Ovary (tissue), 9 donors: ENCODE results near the gene SLC6A6. TPM values are rescaled to one million over a fixed set of nuclear protein-coding genes. Genes with fewer than 3 reads are reported as not detected.

ENCODE experiments used
- DNase-seq, 5 donors: peaks; one replicate each; pipeline ENCODE4 v3.0.0-alpha.2; 2019 to 2020
- H3K27ac ChIP-seq, 2 donors: fragments of 200-600 bp; one replicate each; pipeline versions ENCODE4 v1.5.1 to v1.8.0; 2019 to 2022
- H3K27me3 ChIP-seq: fragments of 200-600 bp; one replicate; pipeline ENCODE4 v1.8.0; 2022
- H3K36me3 ChIP-seq: fragments of 200-600 bp; sonication (generic); one replicate; pipeline ENCODE4 v1.5.1; 2019
- H3K4me1 ChIP-seq: one replicate; pipeline ENCODE4 v1.8.1; 2013; ENCODE audit warnings: mild to moderate bottlenecking, moderate library complexity; ENCODE audit not compliant: insufficient read depth
- H3K4me3 ChIP-seq: fragments of 200-600 bp; sonication (generic); one replicate; pipeline ENCODE4 v1.5.1; 2017
- H3K9me3 ChIP-seq, 2 donors: fragments of 200-600 bp in 1 of 2; sonication (generic) in 1 of 2; one replicate each; pipeline versions ENCODE4 v1.5.1 to v1.8.1; 2013 to 2019; ENCODE audit warnings: mild to moderate bottlenecking in 1 of 2, moderate library complexity in 1 of 2
- EP300 ChIP-seq: sonication (generic); formaldehyde crosslinking; IDR thresholded peaks from one replicate; pipeline ENCODE4 v1.6.1; 2017; ENCODE audit warnings: antibody characterized with exemption
- POLR2A ChIP-seq: fragments of 450-650 bp; IDR thresholded peaks from one replicate; pipeline ENCODE4 v1.6.1; 2017; ENCODE audit warnings: antibody characterized with exemption, mild to moderate bottlenecking, moderate library complexity
- WGBS, 3 donors: extraction: QIAGEN DNeasy Blood & Tissue Kit in 1 of 3; methylation state at CpG; one replicate each; pipeline versions ENCODE4 v1.1.5 to v1.1.7; 2013 to 2017; 5-methylcytosine and 5-hydroxymethylcytosine counted together
- intact Hi-C, 4 donors: fragments of 100-400 bp; cut with DNase I; formaldehyde crosslinking; loops; one replicate each; pipeline versions ENCODE4 v1.11.0 to v1.15.1; 2022 to 2023
- polyA plus RNA-seq, 2 donors: library from polyadenylated mRNA; stranded (reverse); fragments of 200-250 nt in 1 of 2; fragments of 350-450 nt in 1 of 2; fragmentation: Illumina TruSeq in 1 of 2; extraction: RNeasy Lipid Tissue Mini Kit (QIAGEN cat#74804) in 1 of 2; gene quantifications; one replicate each; pipeline ENCODE4 v1.2.3, GENCODE V29; 2013 to 2014
- total RNA-seq, 7 donors: library from RNA; depleted of rRNA in 2 of 7; stranded (reverse); fragments of >200 nt in 2 of 7; fragmentation: NEBNext Ultra II Directional in 3 of 7; extraction: Animal tissue kit (Norgen Biotek cat#: 25700) in 3 of 7; gene quantifications; one replicate each; pipeline versions ENCODE4 v1.1.0 to v1.2.4, GENCODE V29; 2016 to 2023
- TF ChIP-seq, protein P1 (sequence below), 3 donors: fragments of 450-650 bp in 2 of 3; fragments of 200-600 bp in 1 of 3; IDR thresholded peaks; one replicate each; pipeline versions ENCODE4 v1.5.1 to v1.8.0; 2016 to 2022; ENCODE audit warnings: antibody characterized with exemption in 3 of 3, mild to moderate bottlenecking in 1 of 3
- donor health status: DM: no; HTN: no; CAD: no; lungs with moderate emphysema.
- donor health status: DM: no; HTN: no; CAD: no.
- donor health status: Bipolar disorder and iron deficiency.
- donor health status: DM: yes; HTN: yes; CAD: no.
- donor health status: DM: no; HTN: no; CAD: no.
- donor health status: DM: yes; HTN: yes; CAD: no.

SLC6A6 gene
- total and polyA plus RNA-seq, 9 donors = 32.5 to 141 (median 80.5) TPM

DNA sequence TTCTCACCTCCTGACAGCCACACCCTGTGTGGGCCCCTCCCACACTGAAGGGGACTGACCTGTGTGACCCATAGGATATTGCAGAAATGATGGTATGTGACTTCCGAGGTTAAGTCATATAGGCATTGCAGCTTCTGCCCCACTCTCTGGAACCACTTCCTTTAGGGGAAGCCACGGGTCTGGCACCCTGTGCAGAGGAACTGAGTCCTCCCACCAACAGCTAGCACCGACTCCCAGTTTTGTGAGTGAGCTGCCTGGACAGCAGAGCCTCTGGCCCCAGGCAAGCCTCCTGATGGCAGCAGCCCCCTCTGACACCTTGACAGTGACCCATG is 24.6 kb upstream of the SLC6A6 start:
- peaks cover 6% of the 10 kb centered on the region for H3K4me1 ChIP-seq
- 87 to 89% (median 89%) methylated on average over 3 of the region's 3 CpGs for WGBS, 3 donors
- no peak for DNase-seq

DNA sequence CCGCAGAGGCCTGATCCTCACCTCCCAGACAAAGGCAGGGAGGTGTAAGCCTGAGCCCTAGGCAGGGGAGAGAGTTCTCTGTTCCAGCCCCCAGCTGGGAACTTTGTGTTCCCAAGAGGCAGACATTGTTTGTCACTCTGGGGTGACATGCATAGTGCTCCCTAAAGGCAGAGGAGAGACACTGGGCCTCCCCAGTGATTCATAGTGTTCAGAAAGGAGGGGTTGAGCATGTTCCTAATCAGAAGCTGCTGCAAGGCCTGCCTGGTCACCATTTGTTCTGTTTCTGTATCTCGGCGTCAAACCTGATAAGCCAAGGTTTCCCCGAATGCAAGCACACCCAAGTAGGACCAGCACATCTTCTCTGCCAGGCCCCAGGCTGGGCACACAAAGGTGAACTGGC is 24.0 kb upstream of the SLC6A6 start:
- Histone ChIP-seq H3K27ac (no peak overlapping the region), H3K36me3 (no peaks in the 10 kb centered on the region), H3K4me3 (no peak overlapping the region), H3K4me1 (peaks cover 6% of the 10 kb centered on the region), H3K9me3 (no peaks in the 10 kb centered on the region), H3K27me3 (no peaks in the 10 kb centered on the region)
- intact Hi-C loops = no loop called here
- no peak for DNase-seq
- TF ChIP-seq EP300 = no peak
- TF ChIP-seq, protein P1, sequence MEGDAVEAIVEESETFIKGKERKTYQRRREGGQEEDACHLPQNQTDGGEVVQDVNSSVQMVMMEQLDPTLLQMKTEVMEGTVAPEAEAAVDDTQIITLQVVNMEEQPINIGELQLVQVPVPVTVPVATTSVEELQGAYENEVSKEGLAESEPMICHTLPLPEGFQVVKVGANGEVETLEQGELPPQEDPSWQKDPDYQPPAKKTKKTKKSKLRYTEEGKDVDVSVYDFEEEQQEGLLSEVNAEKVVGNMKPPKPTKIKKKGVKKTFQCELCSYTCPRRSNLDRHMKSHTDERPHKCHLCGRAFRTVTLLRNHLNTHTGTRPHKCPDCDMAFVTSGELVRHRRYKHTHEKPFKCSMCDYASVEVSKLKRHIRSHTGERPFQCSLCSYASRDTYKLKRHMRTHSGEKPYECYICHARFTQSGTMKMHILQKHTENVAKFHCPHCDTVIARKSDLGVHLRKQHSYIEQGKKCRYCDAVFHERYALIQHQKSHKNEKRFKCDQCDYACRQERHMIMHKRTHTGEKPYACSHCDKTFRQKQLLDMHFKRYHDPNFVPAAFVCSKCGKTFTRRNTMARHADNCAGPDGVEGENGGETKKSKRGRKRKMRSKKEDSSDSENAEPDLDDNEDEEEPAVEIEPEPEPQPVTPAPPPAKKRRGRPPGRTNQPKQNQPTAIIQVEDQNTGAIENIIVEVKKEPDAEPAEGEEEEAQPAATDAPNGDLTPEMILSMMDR (IDR thresholded peaks at IDR 0.05) = no peak
- TF ChIP-seq POLR2A = no peak
- WGBS, 3 donors = 85 to 87% (median 87%) methylated on average over 4 of the region's 4 CpGs

More for the DNA sequence above, 24.6 kb upstream of the SLC6A6 start:
- Histone ChIP-seq H3K36me3 (no peaks in the 10 kb centered on the region), H3K9me3 (no peaks in the 10 kb centered on the region), H3K4me3 (no peak overlapping the region), H3K27ac (no peak overlapping the region), H3K27me3 (no peaks in the 10 kb centered on the region)
- intact Hi-C loops = no loop called here
- TF ChIP-seq EP300 (no peak), POLR2A (no peak)
- TF ChIP-seq, protein P1 (IDR thresholded peaks at IDR 0.05) = no peak

DNA sequence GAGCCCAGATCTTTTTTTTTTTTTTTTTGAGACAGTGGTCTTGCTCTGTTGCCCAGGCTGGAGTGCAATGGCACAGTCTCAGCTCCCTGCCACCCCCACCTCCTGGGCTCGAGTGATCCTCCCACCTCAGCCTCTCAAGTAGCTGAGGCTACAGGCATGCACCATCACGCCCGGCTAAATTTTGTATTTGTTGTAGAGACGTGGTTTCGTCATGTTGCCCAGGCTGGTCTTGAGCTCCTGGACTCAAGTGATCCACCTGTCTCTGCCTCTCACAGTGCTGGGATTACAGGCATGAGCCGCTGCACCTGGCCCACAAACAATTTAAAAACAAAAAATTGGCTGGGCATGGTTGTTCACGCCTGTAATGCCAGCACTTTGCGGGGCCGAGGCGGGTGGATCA is 22.6 kb upstream of the SLC6A6 start:
- Histone ChIP-seq H3K36me3 (no peaks in the 10 kb centered on the region), H3K4me3 (no peak overlapping the region), H3K4me1 (peaks cover 6% of the 10 kb centered on the region), H3K27ac (no peak overlapping the region), H3K27me3 (no peaks in the 10 kb centered on the region), H3K9me3 (no peaks in the 10 kb centered on the region)
- WGBS, 3 donors = 91 to 94% (median 92%) methylated on average over 10 of the region's 10 CpGs
- intact Hi-C loops = no loop called here
- TF ChIP-seq, protein P1 (IDR thresholded peaks at IDR 0.05) = no peak
- TF ChIP-seq EP300 (no peak), POLR2A (no peak)
- no peak for DNase-seq

DNA sequence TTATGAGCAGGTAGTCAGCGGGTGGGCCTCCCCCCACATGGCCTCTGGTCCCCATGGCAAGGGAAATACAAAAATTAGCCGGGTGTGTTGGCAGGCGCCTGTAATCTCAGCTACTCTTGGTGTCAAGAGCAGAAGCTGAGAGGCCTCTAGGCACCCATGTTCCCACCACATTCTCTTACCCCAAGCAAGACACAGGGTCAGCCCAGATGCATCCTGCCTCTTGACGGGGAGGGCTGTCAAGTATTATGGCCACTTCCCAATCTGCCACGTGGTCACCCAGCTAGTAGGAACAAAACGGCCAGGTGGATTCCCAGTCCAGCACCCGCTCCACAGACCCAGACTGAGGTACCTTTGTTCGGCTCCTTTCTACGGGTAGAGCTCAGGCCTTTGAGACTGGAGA is 16.2 kb upstream of the SLC6A6 start:
- no peak overlapping the region for H3K27ac ChIP-seq
- no peaks in the 10 kb centered on the region for H3K36me3 ChIP-seq
- intact Hi-C loops = no loop called here
- DNase-seq = no peak
- TF ChIP-seq, protein P1 (IDR thresholded peaks at IDR 0.05) = no peak
- TF ChIP-seq EP300 = no peak
- no peak for TF ChIP-seq POLR2A
- H3K4me1 ChIP-seq = peaks cover 3% of the 10 kb centered on the region
- 84 to 86% (median 84%) methylated on average over 9 of the region's 9 CpGs for WGBS, 3 donors
- no peaks in the 10 kb centered on the region for H3K9me3 ChIP-seq
- H3K27me3 ChIP-seq = no peaks in the 10 kb centered on the region
- H3K4me3 ChIP-seq = no peak overlapping the region

DNA sequence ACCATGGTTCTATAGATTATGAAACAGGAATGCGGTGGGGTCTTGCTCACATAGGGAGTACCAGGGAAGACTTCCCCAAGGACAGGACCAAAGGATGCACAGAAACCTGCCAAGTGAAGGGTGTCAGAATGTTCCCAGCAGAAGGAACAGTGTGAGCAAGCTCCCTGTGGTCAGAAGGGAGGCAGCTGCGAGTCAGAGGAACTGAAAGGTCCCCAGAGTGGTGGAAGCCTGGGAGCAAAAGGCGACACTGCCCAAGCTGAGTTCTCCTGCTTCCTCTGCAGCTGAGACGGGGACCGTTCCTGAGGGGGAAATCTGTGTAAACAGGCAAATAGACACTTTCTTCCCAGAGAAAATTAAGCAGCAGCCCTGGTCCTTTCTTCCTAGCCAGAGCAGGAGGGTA is 14.2 kb upstream of the SLC6A6 start:
- no peak for TF ChIP-seq POLR2A
- TF ChIP-seq, protein P1 (IDR thresholded peaks at IDR 0.05) = no peak
- no peak for TF ChIP-seq EP300
- H3K4me3 ChIP-seq = no peak overlapping the region
- DNase-seq = no peak
- no peaks in the 10 kb centered on the region for H3K27me3 ChIP-seq
- no peak overlapping the region for H3K27ac ChIP-seq
- 69 to 78% (median 78%) methylated on average over 5 of the region's 5 CpGs for WGBS, 3 donors
- intact Hi-C loops = no loop called here
- no peaks in the 10 kb centered on the region for H3K9me3 ChIP-seq
- H3K36me3 ChIP-seq = no peaks in the 10 kb centered on the region
- H3K4me1 ChIP-seq = peaks cover 7% of the 10 kb centered on the region
